Smooth muscle cell (in vitro differentiated cells): ENCODE results near the gene TLL1. TPM values are rescaled to one million over a fixed set of nuclear protein-coding genes. Genes with fewer than 3 reads are reported as not detected.

Experiments used
- DNase-seq: peaks from one replicate; lab custom pipeline; 2025; ENCODE audit not compliant: unreplicated experiment; lab: John Stamatoyannopoulos, UW
- H2AFZ ChIP-seq: fragments of 200-600 bp; sonication (generic); 2 replicates; pipeline ENCODE4 v1.6.0; 2016; ENCODE audit warnings: antibody characterized with exemption, low read depth, mild to moderate bottlenecking
- H3F3A ChIP-seq: fragments of 200-600 bp; sonication (generic); 2 replicates; pipeline ENCODE4 v1.6.0; 2017; ENCODE audit warnings: antibody characterized with exemption, low read depth
- H3K27ac ChIP-seq: fragments of 200-600 bp; sonication (generic); 2 replicates; pipeline ENCODE4 v1.5.1; 2016; ENCODE audit warnings: low read depth, mild to moderate bottlenecking
- H3K27me3 ChIP-seq: fragments of 200-600 bp; sonication (generic); 2 replicates; pipeline ENCODE4 v1.6.1; 2016; ENCODE audit warnings: low read depth, mild to moderate bottlenecking
- H3K36me3 ChIP-seq: fragments of 200-600 bp; sonication (generic); 2 replicates; pipeline ENCODE4 v1.5.1; 2016; ENCODE audit warnings: low read depth
- H3K4me1 ChIP-seq: fragments of 200-600 bp; sonication (generic); 2 replicates; pipeline ENCODE4 v1.5.1; 2016; ENCODE audit warnings: low read depth
- H3K4me2 ChIP-seq: fragments of 200-600 bp; sonication (generic); 2 replicates; pipeline ENCODE4 v1.6.0; 2016; ENCODE audit warnings: mild to moderate bottlenecking
- H3K4me3 ChIP-seq: fragments of 200-600 bp; sonication (generic); 2 replicates; pipeline ENCODE4 v1.5.1; 2016; ENCODE audit warnings: mild to moderate bottlenecking
- H3K79me2 ChIP-seq: fragments of 200-600 bp; sonication (generic); 2 replicates; pipeline ENCODE4 v1.6.0; 2016; ENCODE audit warnings: low read depth, mild to moderate bottlenecking
- H3K9ac ChIP-seq: fragments of 200-600 bp; sonication (generic); 2 replicates; pipeline ENCODE4 v1.6.0; 2016; ENCODE audit warnings: low read depth
- H3K9me3 ChIP-seq: fragments of 200-600 bp; sonication (generic); replicated peaks from 2 replicates; pipeline ENCODE4 v1.5.1; 2016; ENCODE audit warnings: low read depth
- H4K20me1 ChIP-seq: fragments of 200-600 bp; sonication (generic); 2 replicates; pipeline ENCODE4 v1.6.0; 2016; ENCODE audit warnings: low read depth
- WGBS: methylation state at CpG from one replicate; pipeline ENCODE4 v1.1.7; 2016; ENCODE audit warnings: low lambda C conversion rate; 5-methylcytosine and 5-hydroxymethylcytosine counted together
- polyA plus RNA-seq: library from polyadenylated mRNA; unstranded; fragments of >200 nt; fragmentation: Nextera tagmentation; extraction: Ambion mirVana; gene quantifications from 2 replicates; pipeline ENCODE4 v1.2.1, GENCODE V29; 2016
- total RNA-seq: library from RNA; depleted of rRNA; stranded (reverse); fragments of >200 nt; gene quantifications from 2 replicates; pipeline ENCODE4 v1.2.3, GENCODE V29; 2014
- TF ChIP-seq, protein P1 (sequence below): fragments of 200-600 bp; sonication (generic); IDR thresholded peaks from 2 replicates; pipeline ENCODE4 v1.5.1; 2017; ENCODE audit warnings: borderline replicate concordance, mild to moderate bottlenecking, antibody characterized with exemption; ENCODE audit not compliant: insufficient read depth, poor library complexity, severe bottlenecking

Gene TLL1
- total and polyA plus RNA-seq, 2 experiments from 2014 or later = 0.16 to 13.6 TPM

DNA sequence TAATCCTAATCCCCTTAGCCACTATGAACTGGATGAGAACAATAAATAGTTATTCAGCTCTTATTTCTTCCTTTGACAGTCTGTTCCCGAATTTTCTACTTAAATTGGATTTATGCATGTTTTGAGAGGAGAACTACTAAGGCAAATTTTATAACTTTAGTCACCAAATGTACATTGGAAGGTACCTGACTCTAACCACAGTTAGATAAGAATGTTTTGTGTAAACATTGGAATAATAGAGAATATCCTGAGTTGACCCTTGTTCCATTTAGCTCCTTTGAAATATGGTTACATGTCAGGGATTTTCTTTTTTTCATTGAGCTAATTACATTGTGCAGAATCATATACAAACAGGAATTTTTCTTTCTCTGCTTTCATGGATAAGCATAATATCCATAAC, 202.6 kb downstream of the TLL1 start:
- no peak for DNase-seq
- 75% methylated on average over 1 of the region's 1 CpG for WGBS
- no peaks in the 10 kb centered on the region for H3K4me1 ChIP-seq
- no peak overlapping the region for H3K4me3 ChIP-seq
- no peaks in the 10 kb centered on the region for H4K20me1 ChIP-seq
- peaks cover 4% of the 10 kb centered on the region for H3K27me3 ChIP-seq
- no peak overlapping the region for H3K27ac ChIP-seq
- no peak overlapping the region for H3K4me2 ChIP-seq
- no peaks in the 10 kb centered on the region for H3K79me2 ChIP-seq
- no peaks in the 10 kb centered on the region for H3K9me3 ChIP-seq
- TF ChIP-seq, protein P1, sequence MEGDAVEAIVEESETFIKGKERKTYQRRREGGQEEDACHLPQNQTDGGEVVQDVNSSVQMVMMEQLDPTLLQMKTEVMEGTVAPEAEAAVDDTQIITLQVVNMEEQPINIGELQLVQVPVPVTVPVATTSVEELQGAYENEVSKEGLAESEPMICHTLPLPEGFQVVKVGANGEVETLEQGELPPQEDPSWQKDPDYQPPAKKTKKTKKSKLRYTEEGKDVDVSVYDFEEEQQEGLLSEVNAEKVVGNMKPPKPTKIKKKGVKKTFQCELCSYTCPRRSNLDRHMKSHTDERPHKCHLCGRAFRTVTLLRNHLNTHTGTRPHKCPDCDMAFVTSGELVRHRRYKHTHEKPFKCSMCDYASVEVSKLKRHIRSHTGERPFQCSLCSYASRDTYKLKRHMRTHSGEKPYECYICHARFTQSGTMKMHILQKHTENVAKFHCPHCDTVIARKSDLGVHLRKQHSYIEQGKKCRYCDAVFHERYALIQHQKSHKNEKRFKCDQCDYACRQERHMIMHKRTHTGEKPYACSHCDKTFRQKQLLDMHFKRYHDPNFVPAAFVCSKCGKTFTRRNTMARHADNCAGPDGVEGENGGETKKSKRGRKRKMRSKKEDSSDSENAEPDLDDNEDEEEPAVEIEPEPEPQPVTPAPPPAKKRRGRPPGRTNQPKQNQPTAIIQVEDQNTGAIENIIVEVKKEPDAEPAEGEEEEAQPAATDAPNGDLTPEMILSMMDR = no peak
- H3K36me3 ChIP-seq = no peaks in the 10 kb centered on the region
- H3F3A ChIP-seq = no peaks in the 10 kb centered on the region
- H2AFZ ChIP-seq = no peak overlapping the region
- no peak overlapping the region for H3K9ac ChIP-seq

DNA sequence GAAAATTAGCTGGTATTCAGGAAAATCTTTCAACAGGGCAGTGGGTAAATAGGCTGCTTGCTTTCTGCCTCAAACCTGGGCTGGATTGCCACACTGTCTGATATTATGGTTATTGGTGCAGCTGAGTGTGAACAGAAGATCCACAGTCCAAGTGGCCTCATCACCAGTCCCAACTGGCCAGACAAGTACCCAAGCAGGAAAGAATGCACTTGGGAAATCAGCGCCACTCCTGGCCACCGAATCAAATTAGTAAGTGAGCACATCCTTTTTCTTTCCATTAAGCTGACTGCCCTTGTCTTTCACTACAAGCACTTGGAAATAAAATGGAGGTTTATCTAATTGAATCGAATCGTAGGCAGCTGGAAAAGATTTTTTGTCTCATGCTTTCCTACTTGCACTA, 204.7 kb downstream of the TLL1 start:
- WGBS = 83% methylated on average over 4 of the region's 4 CpGs
- no peaks in the 10 kb centered on the region for H3K27me3 ChIP-seq
- H3K79me2 ChIP-seq = no peaks in the 10 kb centered on the region

DNA sequence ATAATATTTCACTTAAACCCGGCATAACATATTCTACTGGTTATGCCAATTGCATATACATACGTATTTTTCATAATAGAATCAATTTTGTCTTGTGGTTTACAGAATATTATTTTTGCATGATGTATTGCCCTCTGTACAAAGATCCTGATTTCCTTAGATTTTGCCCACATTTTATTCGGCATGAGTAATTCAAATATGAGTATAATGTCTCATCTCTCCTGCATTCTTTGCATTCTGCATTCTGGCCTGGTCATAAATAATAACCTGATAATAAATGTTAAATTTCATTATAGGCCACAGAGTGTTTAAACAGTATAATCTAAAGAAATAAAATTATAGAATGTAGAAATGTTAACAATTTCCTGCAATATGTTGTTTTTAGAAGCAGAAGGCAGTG, 205.3 kb downstream of the TLL1 start:
- DNase-seq = no peak
- Histone ChIP-seq H3K4me1 (no peaks in the 10 kb centered on the region), H3K27me3 (no peaks in the 10 kb centered on the region), H3K9me3 (no peaks in the 10 kb centered on the region), H3K36me3 (no peaks in the 10 kb centered on the region), H3K27ac (no peak overlapping the region), H3K9ac (no peak overlapping the region), H3K4me3 (no peak overlapping the region), H3F3A (no peaks in the 10 kb centered on the region), H4K20me1 (no peaks in the 10 kb centered on the region), H3K79me2 (no peaks in the 10 kb centered on the region), H2AFZ (no peak overlapping the region), H3K4me2 (no peak overlapping the region)
- 88% methylated on average over 3 of the region's 3 CpGs for WGBS
- TF ChIP-seq, protein P1 = no peak

More for the DNA sequence above, 204.7 kb downstream of the TLL1 start:
- H3K4me3 ChIP-seq = no peak overlapping the region
- no peak overlapping the region for H3K9ac ChIP-seq
- H3K9me3 ChIP-seq = no peaks in the 10 kb centered on the region
- DNase-seq = no peak
- no peaks in the 10 kb centered on the region for H3K36me3 ChIP-seq
- H3K4me2 ChIP-seq = no peak overlapping the region
- H2AFZ ChIP-seq = no peak overlapping the region
- TF ChIP-seq, protein P1 = no peak
- H4K20me1 ChIP-seq = no peaks in the 10 kb centered on the region
- no peak overlapping the region for H3K27ac ChIP-seq
- no peaks in the 10 kb centered on the region for H3F3A ChIP-seq
- H3K4me1 ChIP-seq = no peaks in the 10 kb centered on the region

DNA sequence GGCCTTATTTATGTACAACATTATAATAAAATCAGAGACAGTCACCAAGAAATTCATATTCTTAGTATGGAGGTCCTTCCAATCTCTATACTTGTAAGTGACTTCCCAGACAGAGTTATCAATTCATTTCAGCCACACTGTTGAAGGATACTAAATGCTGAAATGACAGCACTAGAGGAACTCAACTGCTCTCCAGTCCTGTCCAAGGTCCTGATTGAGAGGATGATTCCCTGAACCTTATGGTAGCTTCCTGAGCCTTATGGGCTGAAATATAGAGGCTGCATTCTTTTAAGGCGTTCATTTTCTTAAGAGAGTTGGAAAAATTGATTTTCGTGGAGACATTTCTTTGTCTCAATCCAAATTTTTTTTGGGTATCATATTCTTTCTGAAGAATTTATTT, 205.9 kb downstream of the TLL1 start:
- Histone ChIP-seq H3K79me2 (no peaks in the 10 kb centered on the region), H3K27ac (no peak overlapping the region), H4K20me1 (no peaks in the 10 kb centered on the region), H3K9ac (no peak overlapping the region), H3K4me2 (no peak overlapping the region), H3K4me1 (no peaks in the 10 kb centered on the region), H3K27me3 (no peaks in the 10 kb centered on the region), H2AFZ (no peak overlapping the region), H3F3A (no peaks in the 10 kb centered on the region), H3K36me3 (no peaks in the 10 kb centered on the region), H3K4me3 (no peak overlapping the region), H3K9me3 (no peaks in the 10 kb centered on the region)
- DNase-seq = no peak
- TF ChIP-seq, protein P1 = no peak
- WGBS = 79% methylated on average over 2 of the region's 2 CpGs
